Osteocyte (in vitro differentiated cells): ENCODE results near the gene CD8A. TPM values are rescaled to one million over a fixed set of nuclear protein-coding genes. Genes with fewer than 3 reads are reported as not detected.

Experiments
- DNase-seq: peaks from one replicate; pipeline ENCODE4 v3.0.0; 2021; ENCODE audit warnings: mixed read lengths; ENCODE audit not compliant: unreplicated experiment; ENCODE audit errors: extremely low spot score
- H3K27ac Mint-ChIP-seq: one replicate; pipeline ENCODE4 v1.8.0; 2021; ENCODE audit warnings: mild to moderate bottlenecking, mixed read lengths; ENCODE audit not compliant: unreplicated experiment
- H3K27me3 Mint-ChIP-seq: one replicate; pipeline ENCODE4 v1.8.0; 2021; ENCODE audit warnings: mixed read lengths; ENCODE audit not compliant: unreplicated experiment
- H3K36me3 Mint-ChIP-seq: one replicate; pipeline ENCODE4 v1.8.0; 2021; ENCODE audit warnings: mixed read lengths; ENCODE audit not compliant: unreplicated experiment
- H3K4me1 Mint-ChIP-seq: one replicate; pipeline ENCODE4 v1.8.0; 2021; ENCODE audit warnings: mixed read lengths; ENCODE audit not compliant: unreplicated experiment
- H3K4me3 Mint-ChIP-seq: one replicate; pipeline ENCODE4 v1.8.0; 2021; ENCODE audit warnings: mild to moderate bottlenecking, moderate library complexity, mixed read lengths; ENCODE audit not compliant: unreplicated experiment
- H3K9me3 Mint-ChIP-seq: one replicate; pipeline ENCODE4 v1.8.0; 2021; ENCODE audit warnings: mixed read lengths; ENCODE audit not compliant: unreplicated experiment
- total RNA-seq: library from RNA; stranded (reverse); gene quantifications from 2 replicates; pipeline ENCODE4 v1.2.1, GENCODE V29; 2021
- TF ChIP-seq, protein P1 (sequence below): fragments of 200-600 bp; sonication (generic); IDR thresholded peaks from 2 replicates; pipeline ENCODE4 v1.5.0; 2021; ENCODE audit warnings: antibody characterized with exemption, mild to moderate bottlenecking, moderate library complexity

CD8A gene
- total RNA-seq, 1 donor from 2014 or later, result not detected

GRCh38 chr2:86806059-86806857 is 15.5 kb upstream of the CD8A start:
- DNase-seq, result no peak
- Mint-ChIP-seq H3K9me3 (no peaks in the 10 kb centered on the region), H3K4me1 (peaks cover 15% of the 10 kb centered on the region), H3K4me3 (no peak overlapping the region), H3K36me3 (no peaks in the 10 kb centered on the region), H3K27me3 (peaks cover 35% of the 10 kb centered on the region), H3K27ac (no peak overlapping the region)
- TF ChIP-seq, protein P1, sequence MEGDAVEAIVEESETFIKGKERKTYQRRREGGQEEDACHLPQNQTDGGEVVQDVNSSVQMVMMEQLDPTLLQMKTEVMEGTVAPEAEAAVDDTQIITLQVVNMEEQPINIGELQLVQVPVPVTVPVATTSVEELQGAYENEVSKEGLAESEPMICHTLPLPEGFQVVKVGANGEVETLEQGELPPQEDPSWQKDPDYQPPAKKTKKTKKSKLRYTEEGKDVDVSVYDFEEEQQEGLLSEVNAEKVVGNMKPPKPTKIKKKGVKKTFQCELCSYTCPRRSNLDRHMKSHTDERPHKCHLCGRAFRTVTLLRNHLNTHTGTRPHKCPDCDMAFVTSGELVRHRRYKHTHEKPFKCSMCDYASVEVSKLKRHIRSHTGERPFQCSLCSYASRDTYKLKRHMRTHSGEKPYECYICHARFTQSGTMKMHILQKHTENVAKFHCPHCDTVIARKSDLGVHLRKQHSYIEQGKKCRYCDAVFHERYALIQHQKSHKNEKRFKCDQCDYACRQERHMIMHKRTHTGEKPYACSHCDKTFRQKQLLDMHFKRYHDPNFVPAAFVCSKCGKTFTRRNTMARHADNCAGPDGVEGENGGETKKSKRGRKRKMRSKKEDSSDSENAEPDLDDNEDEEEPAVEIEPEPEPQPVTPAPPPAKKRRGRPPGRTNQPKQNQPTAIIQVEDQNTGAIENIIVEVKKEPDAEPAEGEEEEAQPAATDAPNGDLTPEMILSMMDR, result no peak

- Mint-ChIP-seq H3K4me1 (no peaks in the 10 kb centered on the region), H3K27me3 (peaks cover 38% of the 10 kb centered on the region), H3K9me3 (peaks cover 12% of the 10 kb centered on the region), H3K36me3 (peaks cover 4% of the 10 kb centered on the region), H3K4me3 (no peak overlapping the region), H3K27ac (no peak overlapping the region)
- no peak for DNase-seq
- TF ChIP-seq, protein P1, result no peak
These were observed 10.3 kb upstream of the CD8A start for GRCh38 chr2:86800856-86801567.

DNA sequence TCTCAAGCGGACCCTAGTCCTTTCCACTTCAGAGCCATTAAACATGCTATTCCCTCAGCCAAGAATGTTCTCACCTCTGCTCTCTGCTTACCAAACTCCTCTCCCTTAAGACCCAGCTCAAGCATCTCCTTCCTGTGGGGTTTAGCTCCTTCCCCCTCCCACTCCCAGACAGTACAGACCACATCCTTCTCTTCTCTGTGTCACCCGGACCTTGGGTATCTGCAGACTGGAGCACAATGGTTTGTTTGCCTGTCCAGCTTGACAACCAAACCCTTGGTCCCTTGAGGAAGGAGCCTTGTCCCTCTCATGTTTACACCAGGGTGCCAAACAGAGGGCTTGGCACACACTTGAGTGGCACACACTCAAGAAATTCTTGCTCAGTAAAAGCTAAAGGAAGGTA is 4.1 kb upstream of the CD8A start:
- H3K4me1 Mint-ChIP-seq, result peaks cover 6% of the 10 kb centered on the region
- TF ChIP-seq, protein P1, result no peak
- no peak overlapping the region for H3K4me3 Mint-ChIP-seq
- no peak overlapping the region for H3K27ac Mint-ChIP-seq
- H3K27me3 Mint-ChIP-seq, result peaks cover 72% of the 10 kb centered on the region
- peaks cover 23% of the 10 kb centered on the region for H3K9me3 Mint-ChIP-seq
- DNase-seq, result no peak
- peaks cover 4% of the 10 kb centered on the region for H3K36me3 Mint-ChIP-seq

- no peak for DNase-seq
These were observed 3.0 kb upstream of the CD8A start for GRCh38 chr2:86793752-86794151.

More at GRCh38 chr2:86793752-86794151, 3.0 kb upstream of the CD8A start:
- H3K36me3 Mint-ChIP-seq, result peaks cover 4% of the 10 kb centered on the region
- H3K4me1 Mint-ChIP-seq, result peaks cover 6% of the 10 kb centered on the region
- TF ChIP-seq, protein P1, result no peak
- H3K9me3 Mint-ChIP-seq, result peaks cover 23% of the 10 kb centered on the region
- H3K27me3 Mint-ChIP-seq, result peaks cover 74% of the 10 kb centered on the region
- no peak overlapping the region for H3K27ac Mint-ChIP-seq
- no peak overlapping the region for H3K4me3 Mint-ChIP-seq
